ENCODE data around the gene CDH2. TPM values are rescaled to one million over a fixed set of nuclear protein-coding genes. Genes with fewer than 3 reads are reported as not detected.

CDH2 gene
- total RNA-seq, 1 experiment from 2014 or later: 36.2 TPM

DNA sequence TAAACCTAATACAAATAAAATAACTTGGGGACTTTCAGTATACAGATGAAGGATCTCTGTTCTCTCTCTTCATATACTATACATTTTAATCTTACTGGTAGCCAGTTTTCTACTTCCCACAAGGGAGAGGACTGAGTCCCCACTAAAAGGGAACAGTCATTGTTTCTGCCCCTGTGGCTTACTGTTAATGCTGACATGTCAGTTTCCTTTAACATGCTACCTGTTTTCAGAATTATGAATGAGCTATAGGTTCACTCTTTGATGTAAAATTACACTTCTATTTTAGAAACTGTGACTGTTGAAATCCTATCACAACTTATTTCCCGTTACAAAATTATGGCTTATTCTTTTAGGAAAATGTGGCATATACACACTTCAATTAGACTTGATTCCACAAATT lies 207.7 kb downstream of the CDH2 start:
- peaks cover 3% of the 10 kb centered on the region for H4K20me1 ChIP-seq (ENCODE audit: control insufficient read depth, insufficient read depth, insufficient read length)
- no peak overlapping the region for H4K5ac ChIP-seq (ENCODE audit: insufficient read length, low read depth, low read length)
- H2AFZ ChIP-seq (ENCODE audit: low read length): no peak overlapping the region
- no peak overlapping the region for H2AK5ac ChIP-seq (ENCODE audit: insufficient read length, low read length)
- H3K27me3 ChIP-seq (ENCODE audit: insufficient read depth, low read length): no peaks in the 10 kb centered on the region
- H2BK20ac ChIP-seq (ENCODE audit: low read depth, low read length, poor library complexity, severe bottlenecking): no peak overlapping the region
- no peak overlapping the region for H3K4me2 ChIP-seq (ENCODE audit: insufficient read depth, insufficient read length, low read length)
- H3K23ac ChIP-seq (ENCODE audit: insufficient read length, low read depth, low read length): no peak overlapping the region
- no peaks in the 10 kb centered on the region for H3K9me3 ChIP-seq (ENCODE audit: control insufficient read depth, low read depth, low read length)
- no peak overlapping the region for H2BK120ac ChIP-seq (ENCODE audit: low read depth, low read length, poor library complexity, severe bottlenecking)
- no peak overlapping the region for H3K27ac ChIP-seq (ENCODE audit: insufficient read length, low read depth, low read length)
- H2BK5ac ChIP-seq (ENCODE audit: insufficient read length, low read length): no peak overlapping the region
- H3K9me3 Mint-ChIP-seq: no peaks in the 10 kb centered on the region
- H3K23me2 ChIP-seq (ENCODE audit: insufficient read length, low read depth, low read length, poor library complexity, severe bottlenecking): no peaks in the 10 kb centered on the region
- H3K56ac ChIP-seq (ENCODE audit: insufficient read length, low read depth, low read length): no peak overlapping the region
- TF ChIP-seq CTCF (conservative IDR thresholded peaks at IDR 0.05): no peak
- H2BK12ac ChIP-seq (ENCODE audit: insufficient read length, low read depth, low read length): no peak overlapping the region
- no peaks in the 10 kb centered on the region for H3K79me1 ChIP-seq (ENCODE audit: insufficient read depth, low read depth, low read length, poor library complexity, severe bottlenecking)
- H3K14ac ChIP-seq (ENCODE audit: insufficient read depth, low read length): no peak overlapping the region
- no peak overlapping the region for H4K91ac ChIP-seq (ENCODE audit: insufficient read length, low read depth, low read length)
- no peaks in the 10 kb centered on the region for H3K27me3 Mint-ChIP-seq (ENCODE audit: low read depth)
- H3K4me1 ChIP-seq (ENCODE audit: insufficient read depth, low read length): no peaks in the 10 kb centered on the region; the same call in 1 of the 2 replicates
- H3K4ac ChIP-seq (ENCODE audit: low read depth, low read length): no peak overlapping the region
- no peaks in the 10 kb centered on the region for H3K79me2 ChIP-seq (ENCODE audit: insufficient read depth, low read length)
- DNase-seq: no peak
- H3K4me1 Mint-ChIP-seq: peaks cover 11 to 15% of the 10 kb centered on the region in 2 experiments
- no peak overlapping the region for H3K18ac ChIP-seq (ENCODE audit: insufficient read length, low read depth, low read length)
- no peak overlapping the region for H3K4me3 Mint-ChIP-seq
- WGBS (ENCODE audit: extremely low coverage, insufficient read length, low lambda C conversion rate): no CpG with 5 or more reads among the region's 1 CpG
- H2BK15ac ChIP-seq (ENCODE audit: low read depth, low read length): no peak overlapping the region
- no peak overlapping the region for H3K9ac ChIP-seq (ENCODE audit: extremely low read depth, insufficient read length, low read length)
- H4K8ac ChIP-seq (replicated peaks; ENCODE audit: insufficient read length, low read depth, low read length): no peak overlapping the region
- H3K27ac Mint-ChIP-seq: no peak overlapping the region; a peak in 1 of 7 replicates
- H3T11ph ChIP-seq (ENCODE audit: low read length): no peak overlapping the region
- H3K36me3 Mint-ChIP-seq (ENCODE audit: insufficient read depth in 1 of 3, low read depth in 3 of 3): peaks cover 0 to 1% (median 0%) of the 10 kb centered on the region in 3 experiments; a peak in 5 of 7 replicates
